Activated CD4-positive, alpha-beta T cell treated with anti-CD3 and anti-CD28 coated beads for 36 hours (primary cell): ENCODE measurements around the gene FOSL2. TPM values are rescaled to one million over a fixed set of nuclear protein-coding genes. Genes with fewer than 3 reads are reported as not detected.

Experiments used
- ATAC-seq: fragments of 200-7000 bp; cut with Tn5 transposase; one replicate; pipeline ENCODE4 v1.10.0; 2021; ENCODE audit warnings: mild to moderate bottlenecking, moderate library complexity
- CTCF ChIA-PET: fragments of 350-600 bp; sonication (Branson Sonifier 250); formaldehyde crosslinking; loops from one replicate; lab custom pipeline; 2021; ENCODE audit warnings: antibody characterized with exemption; lab: Charles Lee
- POLR2A ChIA-PET: fragments of 350-600 bp; sonication (Branson Sonifier 250); formaldehyde crosslinking; loops from one replicate; lab custom pipeline; 2021; ENCODE audit warnings: antibody characterized with exemption, inconsistent platforms; lab: Charles Lee
- DNase-seq: peaks from one replicate; pipeline ENCODE4 v3.0.0-alpha.2; 2020
- H3K27ac Mint-ChIP-seq: one replicate; pipeline ENCODE4 v1.8.0; 2021; ENCODE audit warnings: mixed read lengths
- H3K27me3 Mint-ChIP-seq: one replicate; pipeline ENCODE4 v1.8.0; 2021; ENCODE audit warnings: mixed read lengths
- H3K36me3 Mint-ChIP-seq: one replicate; pipeline ENCODE4 v1.8.0; 2021; ENCODE audit warnings: low read depth, mixed read lengths
- H3K4me1 Mint-ChIP-seq: one replicate; pipeline ENCODE4 v1.8.0; 2021; ENCODE audit warnings: mixed read lengths
- H3K4me3 Mint-ChIP-seq: one replicate; pipeline ENCODE4 v1.8.0; 2021; ENCODE audit warnings: mild to moderate bottlenecking, moderate library complexity, mixed read lengths
- H3K9me3 Mint-ChIP-seq: one replicate; pipeline ENCODE4 v1.8.0; 2021; ENCODE audit warnings: low read depth, mixed read lengths
- intact Hi-C, 2 experiments: fragments of 100-400 bp; cut with DNase I in 1 of 2; cut with micrococcal nuclease in 1 of 2; formaldehyde crosslinking; loops; one replicate each; pipeline versions ENCODE4 v1.14.2 to v1.15.1; 2022 to 2024; cut with DNase I, micrococcal nuclease
- total RNA-seq, 2 experiments: library from RNA; stranded (reverse); gene quantifications; one replicate each; pipeline ENCODE4 v1.2.3, GENCODE V29; 2021

The FOSL2 gene
- total RNA-seq, 2 experiments from 2014 or later, result 135 to 225 TPM

DNA sequence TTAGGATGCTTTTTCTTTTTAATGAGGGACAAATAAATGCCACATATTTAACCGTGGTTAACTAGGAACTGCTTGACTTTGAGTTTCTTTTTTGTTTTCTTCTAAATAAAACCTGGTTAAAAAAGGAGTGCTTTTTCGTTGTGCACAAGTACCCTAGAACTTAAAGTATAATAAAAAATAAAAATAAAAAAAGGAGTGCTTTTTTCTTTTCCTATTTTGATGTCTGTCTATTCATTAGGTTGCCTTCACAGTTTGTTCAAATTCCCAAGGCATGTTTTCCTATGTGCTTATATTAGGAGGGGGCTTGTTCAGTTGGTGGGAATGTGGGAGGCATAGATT, 4.4 kb downstream of the FOSL2 start:
- H3K9me3 Mint-ChIP-seq, result no peaks in the 10 kb centered on the region
- intact Hi-C loops, result loop anchor here (2.0 to 10.0 kb wide), 4 partner anchors 242 to 1182 kb away; partner anchors contain the start of genes ATRAID (in 1 of the 2), CAD (in 1 of the 2) and SLC5A6 (in 1 of the 2)
- H3K4me3 Mint-ChIP-seq, result no peak overlapping the region
- H3K27ac Mint-ChIP-seq, result peak overlapping the region; percentile 76
- DNase-seq (no peak), ATAC-seq (no peak)
- CTCF ChIA-PET, result interaction anchor here (1.5 kb wide), 1 partner anchor 246 kb away, joined by 3 read pairs; no protein-coding TSS in a partner anchor
- H3K36me3 Mint-ChIP-seq, result peaks cover 49% of the 10 kb centered on the region
- POLR2A ChIA-PET, result no interaction called here
- no peaks in the 10 kb centered on the region for H3K27me3 Mint-ChIP-seq
- H3K4me1 Mint-ChIP-seq, result peaks cover 46% of the 10 kb centered on the region

DNA sequence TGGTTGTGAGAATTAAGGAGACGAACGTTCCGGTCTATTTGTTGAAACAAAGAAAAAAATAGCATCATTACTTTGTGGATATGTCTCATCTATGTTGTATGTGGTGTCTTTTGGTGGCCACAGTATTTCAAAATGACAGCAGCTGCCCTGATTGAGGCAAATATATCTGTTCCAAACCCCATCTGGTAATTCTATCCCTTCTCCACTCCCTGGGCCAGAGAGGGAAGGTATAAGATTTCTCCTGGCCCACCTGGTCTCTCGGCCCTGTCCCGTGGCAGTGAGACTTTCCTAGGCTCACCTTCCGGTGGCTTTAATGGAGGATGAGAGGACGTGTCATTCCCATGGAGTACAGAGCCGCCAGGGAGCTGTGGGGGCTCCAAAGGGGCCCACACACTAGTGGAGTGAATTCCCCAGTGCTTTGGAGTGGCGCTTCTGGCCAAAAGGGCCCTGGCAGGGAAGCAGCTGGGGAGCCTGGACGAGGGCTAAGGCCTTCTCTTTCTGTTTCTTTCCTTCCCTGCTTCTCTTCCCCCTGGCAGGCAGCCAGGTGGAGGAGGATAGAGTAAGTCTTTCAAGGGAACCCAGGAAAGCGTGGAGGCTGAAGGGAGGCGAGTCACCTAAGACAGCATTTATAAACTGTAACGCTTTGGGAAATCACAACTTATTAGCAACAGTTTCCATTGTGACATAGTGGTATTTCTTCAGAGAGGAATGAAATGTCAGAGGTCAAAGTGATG, 5.6 kb downstream of the FOSL2 start:
- intact Hi-C loops, result loop anchor here (10.0 kb wide), 2 partner anchors 243 to 1183 kb away; partner anchors contain the start of genes ATRAID (in 1 of the 2), CAD (in 1 of the 2) and SLC5A6 (in 1 of the 2)
- ChIA-PET CTCF (no interaction called here), POLR2A (no interaction called here)
- no peak overlapping the region for H3K4me3 Mint-ChIP-seq
- H3K27ac Mint-ChIP-seq, result peak overlapping the region; percentile 76
- ATAC-seq (peak; percentile 22), DNase-seq (peak; percentile 48)
- H3K9me3 Mint-ChIP-seq, result no peaks in the 10 kb centered on the region
- H3K27me3 Mint-ChIP-seq, result no peaks in the 10 kb centered on the region
- H3K36me3 Mint-ChIP-seq, result peaks cover 54% of the 10 kb centered on the region
- peaks cover 59% of the 10 kb centered on the region for H3K4me1 Mint-ChIP-seq

GRCh38 chr2:28399289-28399688, 6.6 kb downstream of the FOSL2 start:
- H3K27me3 Mint-ChIP-seq, result no peaks in the 10 kb centered on the region
- ATAC-seq, result no peak
- DNase-seq, result no peak
- peaks cover 69% of the 10 kb centered on the region for H3K4me1 Mint-ChIP-seq
- H3K27ac Mint-ChIP-seq, result peak overlapping the region; percentile 53
- ChIA-PET POLR2A (no interaction called here), CTCF (no interaction called here)
- peak overlapping the region; percentile 16 for H3K4me3 Mint-ChIP-seq
- intact Hi-C loops, result loop anchor here (10.0 kb wide), 2 partner anchors 244 to 1184 kb away; partner anchors contain the start of genes ATRAID (in 1 of the 2), CAD (in 1 of the 2) and SLC5A6 (in 1 of the 2)
- peaks cover 64% of the 10 kb centered on the region for H3K36me3 Mint-ChIP-seq
- no peaks in the 10 kb centered on the region for H3K9me3 Mint-ChIP-seq

- H3K27ac Mint-ChIP-seq, result peak overlapping the region; percentile 56
- intact Hi-C loops, result loop anchor here (10.0 kb wide), 2 partner anchors 245 to 1185 kb away; partner anchors contain the start of genes ATRAID (in 1 of the 2), CAD (in 1 of the 2) and SLC5A6 (in 1 of the 2)
- no peaks in the 10 kb centered on the region for H3K9me3 Mint-ChIP-seq
- no peak overlapping the region for H3K4me3 Mint-ChIP-seq
- no peak for DNase-seq
- peaks cover 72% of the 10 kb centered on the region for H3K4me1 Mint-ChIP-seq
- ChIA-PET CTCF (interaction anchor here (0.9 to 1.0 kb wide), 2 partner anchors 22 to 675 kb away, joined by 3 to 4 read pairs; no protein-coding TSS in a partner anchor), POLR2A (no interaction called here)
- H3K27me3 Mint-ChIP-seq, result no peaks in the 10 kb centered on the region
- peaks cover 71% of the 10 kb centered on the region for H3K36me3 Mint-ChIP-seq
- ATAC-seq, result no peak
These were observed 7.3 kb downstream of the FOSL2 start for GRCh38 chr2:28399956-28400355.

- H3K4me3 Mint-ChIP-seq, result no peak overlapping the region
- ATAC-seq, result no peak
- POLR2A ChIA-PET, result no interaction called here
- H3K9me3 Mint-ChIP-seq, result no peaks in the 10 kb centered on the region
- peaks cover 75% of the 10 kb centered on the region for H3K36me3 Mint-ChIP-seq
- H3K27me3 Mint-ChIP-seq, result no peaks in the 10 kb centered on the region
- CTCF ChIA-PET, result interaction anchor here (0.5 to 1.5 kb wide), 4 partner anchors 22 to 741 kb away, joined by 3 to 8 read pairs (median 4); no protein-coding TSS in a partner anchor
- intact Hi-C loops, result no loop called here
- DNase-seq, result no peak
- H3K27ac Mint-ChIP-seq, result peak overlapping the region; percentile 56
- peaks cover 76% of the 10 kb centered on the region for H3K4me1 Mint-ChIP-seq
These were observed 7.8 kb downstream of the FOSL2 start for GRCh38 chr2:28400419-28400818.

GRCh38 chr2:28400921-28401320, 8.3 kb downstream of the FOSL2 start:
- CTCF ChIA-PET, result interaction anchor here (0.5 to 1.5 kb wide), 4 partner anchors 23 to 741 kb away, joined by 3 to 8 read pairs (median 4); no protein-coding TSS in a partner anchor
- no peak overlapping the region for H3K4me3 Mint-ChIP-seq
- no peak for ATAC-seq
- no peaks in the 10 kb centered on the region for H3K27me3 Mint-ChIP-seq
- peaks cover 79% of the 10 kb centered on the region for H3K36me3 Mint-ChIP-seq
- H3K4me1 Mint-ChIP-seq, result peaks cover 79% of the 10 kb centered on the region
- no peak for DNase-seq
- intact Hi-C loops, result no loop called here
- POLR2A ChIA-PET, result no interaction called here
- no peaks in the 10 kb centered on the region for H3K9me3 Mint-ChIP-seq
- H3K27ac Mint-ChIP-seq, result no peak overlapping the region

DNA sequence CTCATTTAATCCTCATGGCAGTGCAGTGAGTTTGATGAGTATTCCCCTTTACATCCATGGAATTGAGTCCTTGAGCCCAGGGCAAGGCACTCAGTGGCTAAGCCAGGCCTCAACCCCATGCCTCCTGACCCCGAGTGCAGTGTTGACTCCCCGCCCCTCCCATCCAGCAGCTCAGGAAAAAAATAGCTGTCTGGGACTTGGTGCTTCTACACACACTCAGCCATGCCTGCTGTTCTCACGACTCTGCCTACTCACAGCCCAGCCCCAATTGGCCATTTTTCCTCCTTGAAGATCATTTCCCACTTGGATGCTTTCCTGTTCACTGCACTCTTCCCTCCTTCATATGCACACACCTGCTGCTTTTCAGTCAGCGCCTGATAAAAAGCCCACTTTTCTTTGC, 8.8 kb downstream of the FOSL2 start:
- DNase-seq (no peak), ATAC-seq (no peak)
- no peaks in the 10 kb centered on the region for H3K27me3 Mint-ChIP-seq
- peaks cover 84% of the 10 kb centered on the region for H3K36me3 Mint-ChIP-seq
- no peak overlapping the region for H3K27ac Mint-ChIP-seq
- ChIA-PET CTCF (interaction anchor here (1.5 kb wide), 1 partner anchor 44 kb away, joined by 4 read pairs; no protein-coding TSS in a partner anchor), POLR2A (interaction anchor here (0.6 kb wide), 1 partner anchor 126 kb away, joined by 3 read pairs; no protein-coding TSS in a partner anchor)
- peak overlapping the region; percentile 2 for H3K4me3 Mint-ChIP-seq
- intact Hi-C loops, result no loop called here
- H3K4me1 Mint-ChIP-seq, result peaks cover 84% of the 10 kb centered on the region
- no peaks in the 10 kb centered on the region for H3K9me3 Mint-ChIP-seq

DNA sequence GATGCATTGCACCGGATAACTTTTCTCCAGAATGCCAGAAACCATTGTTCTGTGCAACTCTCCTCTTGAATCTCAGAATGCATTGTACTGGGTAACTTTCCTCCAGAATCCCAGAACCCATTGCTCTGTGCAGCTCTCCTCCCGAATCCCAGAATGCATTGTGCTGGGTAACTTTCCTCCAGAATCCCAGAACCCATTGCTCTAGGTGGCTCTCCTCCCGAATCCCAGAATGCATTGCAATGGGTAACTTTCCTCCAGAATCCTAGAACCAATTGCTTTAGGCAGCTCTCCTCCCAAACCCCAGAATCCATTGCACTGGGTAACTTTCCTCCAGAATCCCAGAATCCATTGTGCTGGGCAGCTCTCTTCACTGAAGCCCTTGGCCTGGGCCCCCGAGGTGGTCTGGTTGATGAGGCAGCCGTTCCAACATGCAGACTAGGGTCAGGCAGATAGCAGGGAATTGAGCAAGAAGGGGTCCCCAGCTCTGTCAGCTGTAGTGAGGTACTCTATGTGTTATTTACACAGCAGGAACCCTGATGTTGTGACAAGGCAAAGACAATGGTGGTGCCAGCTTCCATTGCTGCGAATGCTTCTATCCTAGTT, 9.4 kb downstream of the FOSL2 start:
- Mint-ChIP-seq H3K27ac (peak overlapping the region; percentile 51), H3K4me1 (peaks cover 91% of the 10 kb centered on the region), H3K9me3 (no peaks in the 10 kb centered on the region), H3K36me3 (peaks cover 89% of the 10 kb centered on the region), H3K4me3 (peak overlapping the region; percentile 2), H3K27me3 (no peaks in the 10 kb centered on the region)
- DNase-seq, result no peak
- ATAC-seq, result no peak
- intact Hi-C loops, result no loop called here
- ChIA-PET POLR2A (interaction anchor here (0.6 to 0.8 kb wide), 2 partner anchors 22 to 127 kb away, joined by 3 read pairs; no protein-coding TSS in a partner anchor), CTCF (interaction anchor here (1.7 kb wide), 1 partner anchor 18 kb away, joined by 6 read pairs; no protein-coding TSS in a partner anchor)

- ATAC-seq (no peak), DNase-seq (no peak)
- peak overlapping the region; percentile 39 for H3K27ac Mint-ChIP-seq
- no peak overlapping the region for H3K4me3 Mint-ChIP-seq
- H3K36me3 Mint-ChIP-seq, result peaks cover 88% of the 10 kb centered on the region
- ChIA-PET CTCF (interaction anchor here (0.9 to 2.0 kb wide), 8 partner anchors 10 to 649 kb away, joined by 3 to 6 read pairs (median 4); no protein-coding TSS in a partner anchor), POLR2A (no interaction called here)
- peaks cover 91% of the 10 kb centered on the region for H3K4me1 Mint-ChIP-seq
- intact Hi-C loops, result no loop called here
- H3K9me3 Mint-ChIP-seq, result no peaks in the 10 kb centered on the region
- H3K27me3 Mint-ChIP-seq, result no peaks in the 10 kb centered on the region
These were observed 10.8 kb downstream of the FOSL2 start for GRCh38 chr2:28403370-28403956.

GRCh38 chr2:28404086-28404485, 11.4 kb downstream of the FOSL2 start:
- H3K36me3 Mint-ChIP-seq, result peaks cover 88% of the 10 kb centered on the region
- H3K4me1 Mint-ChIP-seq, result peaks cover 91% of the 10 kb centered on the region
- ChIA-PET CTCF (interaction anchor here (1.5 to 2.0 kb wide), 2 partner anchors 11 to 24 kb away, joined by 3 to 5 read pairs; no protein-coding TSS in a partner anchor), POLR2A (no interaction called here)
- no peak for ATAC-seq
- intact Hi-C loops, result no loop called here
- no peaks in the 10 kb centered on the region for H3K9me3 Mint-ChIP-seq
- H3K27me3 Mint-ChIP-seq, result no peaks in the 10 kb centered on the region
- DNase-seq, result no peak
- H3K27ac Mint-ChIP-seq, result no peak overlapping the region
- H3K4me3 Mint-ChIP-seq, result peak overlapping the region; percentile 8

DNA sequence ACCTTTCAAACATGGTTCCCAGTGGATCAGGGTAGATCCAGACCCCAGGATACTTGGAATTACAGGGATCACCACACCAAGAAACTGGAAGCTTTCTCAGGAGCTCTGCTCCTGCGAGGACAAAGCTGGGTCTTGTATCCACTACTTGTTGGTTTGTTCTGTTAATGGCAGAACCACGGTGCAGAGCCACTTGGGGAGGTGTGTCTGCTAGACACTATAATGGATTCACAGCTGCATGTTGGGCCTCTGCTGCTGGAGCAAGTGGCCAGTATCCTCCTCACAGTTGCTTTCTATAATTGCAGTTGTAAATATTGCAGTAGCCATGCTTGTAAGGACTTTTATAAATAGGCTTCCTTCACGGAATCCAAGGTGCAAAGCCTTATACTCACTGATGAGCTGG, 12.9 kb downstream of the FOSL2 start:
- Mint-ChIP-seq H3K27me3 (no peaks in the 10 kb centered on the region), H3K4me1 (peaks cover 91% of the 10 kb centered on the region), H3K36me3 (peaks cover 87% of the 10 kb centered on the region), H3K27ac (no peak overlapping the region), H3K4me3 (no peak overlapping the region), H3K9me3 (no peaks in the 10 kb centered on the region)
- ChIA-PET CTCF (interaction anchor here (0.7 kb wide), 1 partner anchor 20 kb away, joined by 3 read pairs; no protein-coding TSS in a partner anchor), POLR2A (no interaction called here)
- intact Hi-C loops, result no loop called here
- ATAC-seq, result no peak
- no peak for DNase-seq
